ENCODE data around the gene CACNB4. TPM values are rescaled to one million over a fixed set of nuclear protein-coding genes. Genes with fewer than 3 reads are reported as not detected.

Gene CACNB4
- total RNA-seq, 1 donor from 2014 or later, result 3.7 TPM

- Histone ChIP-seq H3K9me3 (no peaks in the 10 kb centered on the region), H3K4me3 (no peak overlapping the region), H3K36me3 (no peaks in the 10 kb centered on the region), H3K27ac (no peak overlapping the region), H3K27me3 (no peaks in the 10 kb centered on the region), H3K4me1 (peaks cover 3 to 13% of the 10 kb centered on the region in 2 donors)
- intact Hi-C loops (cut with DNase I), result no loop called here
- TF ChIP-seq CTCF (IDR thresholded peaks at IDR 0.05), result no peak
- no peak for DNase-seq (ENCODE audit: low spot score in 2 of 2)
These were observed 257.8 kb downstream of the CACNB4 start for GRCh38 chr2:151841047-151841424.

GRCh38 chr2:151840216-151841046 is 258.4 kb downstream of the CACNB4 start:
- no peaks in the 10 kb centered on the region for H3K27me3 ChIP-seq
- intact Hi-C loops (cut with DNase I), result no loop called here
- H3K9me3 ChIP-seq, result no peaks in the 10 kb centered on the region
- peaks cover 3 to 13% of the 10 kb centered on the region in 2 donors for H3K4me1 ChIP-seq
- no peak for TF ChIP-seq CTCF (IDR thresholded peaks at IDR 0.05)
- no peak overlapping the region for H3K4me3 ChIP-seq
- no peak overlapping the region for H3K27ac ChIP-seq
- DNase-seq (ENCODE audit: low spot score in 2 of 2), result no peak
- no peaks in the 10 kb centered on the region for H3K36me3 ChIP-seq

GRCh38 chr2:151837926-151838325 is 260.9 kb downstream of the CACNB4 start:
- Histone ChIP-seq H3K27me3 (no peaks in the 10 kb centered on the region), H3K36me3 (no peaks in the 10 kb centered on the region), H3K9me3 (no peaks in the 10 kb centered on the region), H3K4me1 (no peaks in the 10 kb centered on the region), H3K4me3 (no peak overlapping the region), H3K27ac (no peak overlapping the region)
- intact Hi-C loops (cut with DNase I), result no loop called here
- DNase-seq (ENCODE audit: low spot score in 2 of 2), result no peak
- no peak for TF ChIP-seq CTCF (IDR thresholded peaks at IDR 0.05)

- Histone ChIP-seq H3K36me3 (no peaks in the 10 kb centered on the region), H3K27ac (no peak overlapping the region), H3K4me1 (peaks cover 0 to under 1% of the 10 kb centered on the region in 2 donors), H3K27me3 (no peaks in the 10 kb centered on the region), H3K9me3 (no peaks in the 10 kb centered on the region), H3K4me3 (no peak overlapping the region)
- intact Hi-C loops (cut with DNase I), result no loop called here
- TF ChIP-seq CTCF (IDR thresholded peaks at IDR 0.05), result no peak
- DNase-seq (ENCODE audit: low spot score in 2 of 2), result no peak
These were observed 264.9 kb downstream of the CACNB4 start for GRCh38 chr2:151833984-151834383.

GRCh38 chr2:151830961-151831360 is 267.9 kb downstream of the CACNB4 start:
- no peak overlapping the region for H3K4me3 ChIP-seq
- no peaks in the 10 kb centered on the region for H3K9me3 ChIP-seq
- H3K36me3 ChIP-seq, result no peaks in the 10 kb centered on the region
- no peak for TF ChIP-seq CTCF (IDR thresholded peaks at IDR 0.05)
- intact Hi-C loops (cut with DNase I), result no loop called here
- DNase-seq (ENCODE audit: low spot score in 2 of 2), result no peak
- H3K27me3 ChIP-seq, result no peaks in the 10 kb centered on the region
- no peak overlapping the region for H3K27ac ChIP-seq
- peaks cover 0 to 6% of the 10 kb centered on the region in 2 donors for H3K4me1 ChIP-seq
